COR-L47 (cell line): ENCODE results near the gene OR52I1.

Experiments
- DNase-seq: peaks from one replicate; lab custom pipeline; 2025; lab: John Stamatoyannopoulos, UW

OR52I1 gene

GRCh38 chr11:4611986-4612385 lies 18.1 kb downstream of the OR52I1 start:
- no peak for DNase-seq

- DNase-seq, result no peak
Measured at GRCh38 chr11:4615856-4616444, 22.1 kb downstream of the OR52I1 start.

- no peak for DNase-seq
Measured at GRCh38 chr11:4619514-4619913, 25.7 kb downstream of the OR52I1 start.

- peak; percentile 76 for DNase-seq
Measured at GRCh38 chr11:4626207-4627099, 32.6 kb downstream of the OR52I1 start.

- DNase-seq, result no peak
Measured at GRCh38 chr11:4636136-4636535, 42.3 kb downstream of the OR52I1 start.

- peak; percentile 62 for DNase-seq
Measured at GRCh38 chr11:4636962-4637661, 43.3 kb downstream of the OR52I1 start, which contains the start of gene OR51D1. Gene OR51D1 (plus strand): TSS chr11:4637477. CDS start chr11:4639791, 2,314 bp downstream.

- DNase-seq, result no peak
Measured at GRCh38 chr11:4637662-4638047, 43.8 kb downstream of the OR52I1 start.

- DNase-seq, result no peak
Measured at GRCh38 chr11:4639931-4640330, 46.1 kb downstream of the OR52I1 start.

- no peak for DNase-seq
Measured at GRCh38 chr11:4641501-4641900, 47.7 kb downstream of the OR52I1 start.

- no peak for DNase-seq
Measured at GRCh38 chr11:4642043-4642442, 48.2 kb downstream of the OR52I1 start.

- DNase-seq, result no peak
Measured at GRCh38 chr11:4643076-4643475, 49.2 kb downstream of the OR52I1 start.

- no peak for DNase-seq
Measured at GRCh38 chr11:4643682-4644081, 49.8 kb downstream of the OR52I1 start, which contains the start of gene OR51E1. Gene OR51E1 (plus strand): TSS chr11:4643982. CDS start chr11:4652527, 8,545 bp downstream.

GRCh38 chr11:4644233-4644632 lies 50.4 kb downstream of the OR52I1 start:
- no peak for DNase-seq
